Mucosa of stomach (tissue), 1 donor: ENCODE measurements around the gene SH3BP2.
A peak's percentile ranks its signal among the peaks of the same experiment; 100 is the strongest.

Experiments used
- H3K27me3 ChIP-seq: one replicate; pipeline ENCODE4 v1.7.0; 2013; ENCODE audit warnings: mild to moderate bottlenecking, low read length; ENCODE audit not compliant: control insufficient read depth, insufficient read depth
- H3K36me3 ChIP-seq: one replicate; pipeline ENCODE4 v1.7.0; 2013; ENCODE audit warnings: low read length; ENCODE audit not compliant: control insufficient read depth, insufficient read depth
- H3K4me1 ChIP-seq: one replicate; pipeline ENCODE4 v1.7.0; 2013; ENCODE audit warnings: mild to moderate bottlenecking, low read length; ENCODE audit not compliant: control insufficient read depth, insufficient read depth
- H3K4me3 ChIP-seq: one replicate; pipeline ENCODE4 v1.7.0; 2013; ENCODE audit warnings: low read length
- H3K9ac ChIP-seq: one replicate; pipeline ENCODE4 v1.7.0; 2013; ENCODE audit warnings: mild to moderate bottlenecking, low read length, moderate library complexity
- H3K9me3 ChIP-seq: one replicate; pipeline ENCODE4 v1.7.0; 2013; ENCODE audit warnings: mild to moderate bottlenecking, low read length, moderate library complexity; ENCODE audit not compliant: control insufficient read depth
- donor health status: Pancreatic carcinoma.

The SH3BP2 gene

DNA sequence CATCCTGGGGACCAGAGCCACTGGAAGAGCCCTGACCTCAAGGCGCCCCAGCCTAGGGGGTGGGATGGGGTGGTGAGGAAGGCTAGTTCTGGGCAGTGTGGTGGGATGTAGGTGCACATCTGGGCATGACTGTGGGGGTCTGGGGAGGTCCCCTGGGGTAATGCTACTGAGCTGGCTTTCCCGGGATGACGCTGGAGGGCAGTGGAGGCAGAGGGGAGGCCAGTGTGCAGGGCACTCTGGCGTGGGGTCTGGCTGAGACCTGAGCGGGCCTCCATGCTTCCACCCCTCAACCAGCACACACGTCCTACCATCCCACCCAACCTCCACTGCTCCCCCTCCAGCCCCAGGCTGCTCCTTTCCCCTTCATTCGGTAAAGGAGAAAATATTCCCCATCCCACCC, 4.8 kb upstream of the SH3BP2 start:
- H3K27me3 ChIP-seq, result no peaks in the 10 kb centered on the region
- H3K9ac ChIP-seq, result no peak overlapping the region
- H3K4me1 ChIP-seq, result peaks cover 13% of the 10 kb centered on the region

DNA sequence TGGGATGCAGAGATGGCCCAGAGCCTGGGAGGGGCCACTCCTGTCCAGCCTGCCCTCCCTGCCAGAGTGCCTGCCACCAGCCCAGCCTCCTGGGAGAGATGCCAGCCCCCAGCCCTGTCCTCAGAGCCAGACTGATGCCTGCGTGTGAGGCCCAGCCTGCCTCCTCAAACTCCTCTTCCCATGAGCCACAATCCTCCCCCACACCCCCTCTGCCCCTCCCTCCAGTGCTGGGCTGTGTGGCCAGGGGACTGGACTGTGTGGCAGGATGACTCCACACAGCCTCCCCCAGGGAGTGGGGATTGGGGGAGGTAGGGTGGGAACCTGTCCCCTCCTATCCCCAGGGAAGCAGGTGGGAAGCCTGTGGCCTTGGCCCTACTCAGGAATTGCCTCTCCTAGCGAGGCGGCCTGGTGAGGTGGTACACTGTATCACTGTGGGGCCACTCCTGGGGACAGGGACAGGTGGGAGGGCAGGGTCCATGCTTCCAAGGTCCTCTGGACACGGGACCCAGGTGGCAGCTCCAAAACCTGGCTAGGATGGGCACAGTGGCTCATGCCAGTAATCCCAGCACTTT, 4.3 kb upstream of the SH3BP2 start:
- Histone ChIP-seq H3K9ac (no peak overlapping the region), H3K4me3 (no peak overlapping the region), H3K36me3 (no peaks in the 10 kb centered on the region), H3K9me3 (no peaks in the 10 kb centered on the region), H3K4me1 (peaks cover 14% of the 10 kb centered on the region), H3K27me3 (no peaks in the 10 kb centered on the region)

More for the DNA sequence above, 4.8 kb upstream of the SH3BP2 start:
- H3K9me3 ChIP-seq, result no peaks in the 10 kb centered on the region
- H3K36me3 ChIP-seq, result no peaks in the 10 kb centered on the region
- no peak overlapping the region for H3K4me3 ChIP-seq

DNA sequence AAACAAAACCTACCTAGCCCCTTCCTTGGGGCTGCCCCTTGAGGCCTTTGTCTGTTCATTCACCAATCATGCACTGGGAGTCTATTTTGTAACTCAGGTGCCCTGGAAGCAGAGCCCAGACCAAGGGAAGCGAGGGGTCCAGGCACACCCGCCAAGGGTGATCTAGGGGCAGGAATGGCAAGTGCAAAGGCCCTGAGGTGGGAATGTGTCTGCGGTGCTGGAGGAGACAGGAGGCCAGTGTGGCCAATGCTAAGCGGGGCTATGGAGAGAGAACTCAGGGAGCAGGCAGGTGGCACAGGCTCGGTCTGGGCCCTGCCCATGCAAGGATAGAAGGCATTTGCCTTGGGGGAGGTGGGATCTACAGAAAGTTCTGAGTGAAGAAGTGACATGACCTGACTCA, 3.5 kb upstream of the SH3BP2 start:
- Histone ChIP-seq H3K4me3 (no peak overlapping the region), H3K27me3 (no peaks in the 10 kb centered on the region), H3K9me3 (no peaks in the 10 kb centered on the region), H3K36me3 (no peaks in the 10 kb centered on the region), H3K9ac (no peak overlapping the region), H3K4me1 (peaks cover 21% of the 10 kb centered on the region)

DNA sequence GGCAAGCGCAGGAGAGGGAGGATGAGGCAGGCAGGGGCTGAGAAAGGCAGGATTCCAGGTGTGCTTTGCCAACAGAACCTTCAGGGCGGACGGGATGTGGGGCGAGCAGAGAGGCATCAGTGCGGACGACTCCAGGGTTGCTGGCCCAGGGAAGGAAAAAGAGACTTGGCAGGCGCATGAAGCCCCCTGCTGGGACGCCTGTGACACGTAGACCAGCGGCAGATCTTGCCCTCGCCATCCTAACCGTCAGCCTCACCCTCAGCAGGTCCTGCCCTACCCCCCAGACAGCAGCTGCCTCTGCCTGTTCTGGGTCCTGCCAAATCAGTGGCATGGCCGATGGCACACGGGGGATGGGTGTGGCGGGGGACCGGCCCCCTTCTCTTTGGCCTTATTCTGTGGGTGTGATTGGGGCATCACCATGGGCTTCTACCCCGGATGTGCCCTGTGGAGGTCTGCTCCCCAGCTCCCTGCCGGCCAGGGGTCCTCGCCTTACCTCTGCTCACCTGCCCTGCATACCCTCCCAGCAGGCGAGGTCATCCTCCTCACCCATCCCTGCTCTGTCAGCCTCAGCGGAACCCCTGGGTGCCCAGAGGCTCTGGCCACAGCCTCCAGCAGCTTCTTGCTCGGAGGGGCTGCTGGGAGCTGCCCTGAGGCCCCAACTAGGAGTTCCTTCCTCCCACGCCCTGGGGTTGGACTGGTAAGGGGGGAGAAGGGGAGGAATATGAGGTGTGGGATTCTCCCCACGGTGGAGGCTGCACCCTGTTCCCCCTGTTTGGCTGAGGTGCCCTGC, 2.9 kb upstream of the SH3BP2 start:
- Histone ChIP-seq H3K4me3 (no peak overlapping the region), H3K36me3 (no peaks in the 10 kb centered on the region), H3K9me3 (no peaks in the 10 kb centered on the region), H3K4me1 (peaks cover 27% of the 10 kb centered on the region), H3K27me3 (no peaks in the 10 kb centered on the region), H3K9ac (no peak overlapping the region)

DNA sequence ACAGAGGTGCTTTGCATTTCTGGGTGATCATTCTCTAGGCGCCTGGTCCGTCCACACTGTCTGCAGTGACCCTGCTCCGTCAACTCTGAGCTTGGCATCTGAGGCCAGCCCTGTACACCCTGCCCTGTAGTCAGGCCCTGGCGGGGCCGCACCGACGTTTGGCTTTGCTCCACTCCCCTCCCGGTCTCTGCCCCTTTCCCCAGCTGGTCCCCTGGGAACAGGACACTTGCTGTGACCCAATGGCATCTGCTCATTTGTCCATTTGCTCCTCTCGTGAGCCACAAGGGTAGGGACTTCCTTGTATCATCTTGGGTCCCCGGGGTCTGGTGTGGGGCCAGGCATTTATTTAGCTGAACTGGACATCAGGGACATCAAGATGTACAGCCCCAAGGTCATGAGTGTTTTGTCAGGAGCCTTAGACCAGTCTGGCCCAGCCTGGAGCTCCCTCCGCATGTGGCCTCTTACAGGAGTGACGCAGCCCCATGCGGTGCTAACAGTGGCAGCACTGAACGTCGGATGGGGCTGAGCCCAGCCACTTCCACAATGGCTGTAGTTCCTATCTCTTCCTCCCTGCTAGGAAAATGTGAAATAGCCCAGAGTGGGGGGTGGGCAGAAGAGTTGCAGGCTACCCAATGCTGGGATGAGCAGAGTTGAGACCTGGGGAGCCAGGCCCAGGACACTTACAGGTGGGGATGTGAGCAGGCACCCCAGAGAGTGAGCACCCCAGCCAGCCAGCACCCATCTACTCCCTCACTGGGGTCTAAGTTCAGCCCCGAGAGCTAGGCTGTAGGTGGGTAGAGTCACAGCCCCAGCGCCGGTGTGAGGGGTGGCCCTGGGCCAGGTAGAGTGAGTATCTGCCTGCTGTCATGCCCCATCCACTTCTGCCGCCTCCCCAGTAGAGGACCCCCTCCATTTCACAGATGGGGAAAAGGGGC, 2.0 kb upstream of the SH3BP2 start:
- no peak overlapping the region for H3K4me3 ChIP-seq
- H3K27me3 ChIP-seq, result no peaks in the 10 kb centered on the region
- H3K9me3 ChIP-seq, result no peaks in the 10 kb centered on the region
- H3K36me3 ChIP-seq, result no peaks in the 10 kb centered on the region
- H3K4me1 ChIP-seq, result peaks cover 36% of the 10 kb centered on the region
- H3K9ac ChIP-seq, result no peak overlapping the region

DNA sequence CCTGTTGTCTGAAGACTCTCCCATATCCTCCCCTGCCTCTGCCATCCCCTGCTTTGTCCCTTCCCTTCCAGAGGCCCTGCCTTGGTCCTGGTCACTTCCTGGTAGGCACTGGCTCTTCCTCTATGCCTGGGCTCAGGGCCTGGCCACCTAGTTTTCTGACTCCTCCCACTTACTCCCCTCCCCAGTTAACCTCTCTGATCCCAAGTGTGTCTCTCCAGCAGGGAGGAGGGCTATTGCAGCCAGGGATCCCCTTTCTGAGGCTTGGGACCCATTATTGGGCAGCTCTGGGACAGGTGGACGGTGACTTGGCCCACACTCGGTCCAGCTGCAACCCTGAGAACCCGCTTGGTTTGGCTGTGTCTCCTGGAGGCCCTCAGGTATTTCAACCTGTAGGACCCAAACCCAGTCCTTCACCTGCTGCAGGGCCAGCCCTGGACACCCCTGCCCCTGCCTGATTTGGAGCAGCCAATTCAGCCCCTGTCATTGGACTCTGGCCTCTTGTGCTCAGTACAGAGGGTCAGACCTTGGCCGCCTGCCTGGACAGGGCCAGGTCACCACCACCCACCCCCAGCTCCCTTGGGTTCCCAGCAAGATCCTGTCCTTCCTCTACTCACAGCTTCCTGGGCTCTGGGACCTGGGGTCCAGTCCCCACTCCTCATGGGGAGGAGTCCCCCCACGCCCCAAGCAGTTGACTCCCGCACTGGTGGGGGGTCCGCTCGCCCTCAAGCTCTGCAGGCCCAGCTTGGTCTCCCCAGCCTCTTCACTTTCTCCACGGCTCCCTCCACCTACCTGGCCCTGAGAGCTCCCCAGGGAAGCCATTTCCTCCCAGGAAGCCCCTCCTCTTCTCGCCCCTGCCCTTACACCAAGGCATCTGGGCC, 1.1 kb upstream of the SH3BP2 start:
- Histone ChIP-seq H3K9me3 (no peaks in the 10 kb centered on the region), H3K4me3 (no peak overlapping the region), H3K27me3 (no peaks in the 10 kb centered on the region), H3K4me1 (peaks cover 45% of the 10 kb centered on the region), H3K36me3 (no peaks in the 10 kb centered on the region), H3K9ac (no peak overlapping the region)

DNA sequence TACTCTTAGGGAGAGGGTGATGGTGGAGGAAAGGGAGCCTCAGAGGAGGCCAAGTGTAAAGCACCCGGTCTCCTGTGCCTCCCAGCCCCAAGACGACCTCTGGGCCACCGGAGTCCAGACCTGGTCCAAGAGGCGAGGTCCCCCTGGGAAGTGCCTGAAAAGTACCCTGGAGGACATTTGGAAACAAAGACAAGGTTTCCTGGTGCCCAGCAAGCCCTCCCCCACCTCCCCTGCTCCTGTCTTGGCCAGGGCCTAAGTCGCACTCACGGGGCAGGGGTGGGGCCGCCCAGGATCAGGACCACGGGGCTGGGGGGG, 532 bp upstream of the SH3BP2 start:
- Histone ChIP-seq H3K27me3 (no peaks in the 10 kb centered on the region), H3K9me3 (no peaks in the 10 kb centered on the region), H3K4me3 (no peak overlapping the region), H3K9ac (no peak overlapping the region), H3K36me3 (no peaks in the 10 kb centered on the region), H3K4me1 (peaks cover 51% of the 10 kb centered on the region)

DNA sequence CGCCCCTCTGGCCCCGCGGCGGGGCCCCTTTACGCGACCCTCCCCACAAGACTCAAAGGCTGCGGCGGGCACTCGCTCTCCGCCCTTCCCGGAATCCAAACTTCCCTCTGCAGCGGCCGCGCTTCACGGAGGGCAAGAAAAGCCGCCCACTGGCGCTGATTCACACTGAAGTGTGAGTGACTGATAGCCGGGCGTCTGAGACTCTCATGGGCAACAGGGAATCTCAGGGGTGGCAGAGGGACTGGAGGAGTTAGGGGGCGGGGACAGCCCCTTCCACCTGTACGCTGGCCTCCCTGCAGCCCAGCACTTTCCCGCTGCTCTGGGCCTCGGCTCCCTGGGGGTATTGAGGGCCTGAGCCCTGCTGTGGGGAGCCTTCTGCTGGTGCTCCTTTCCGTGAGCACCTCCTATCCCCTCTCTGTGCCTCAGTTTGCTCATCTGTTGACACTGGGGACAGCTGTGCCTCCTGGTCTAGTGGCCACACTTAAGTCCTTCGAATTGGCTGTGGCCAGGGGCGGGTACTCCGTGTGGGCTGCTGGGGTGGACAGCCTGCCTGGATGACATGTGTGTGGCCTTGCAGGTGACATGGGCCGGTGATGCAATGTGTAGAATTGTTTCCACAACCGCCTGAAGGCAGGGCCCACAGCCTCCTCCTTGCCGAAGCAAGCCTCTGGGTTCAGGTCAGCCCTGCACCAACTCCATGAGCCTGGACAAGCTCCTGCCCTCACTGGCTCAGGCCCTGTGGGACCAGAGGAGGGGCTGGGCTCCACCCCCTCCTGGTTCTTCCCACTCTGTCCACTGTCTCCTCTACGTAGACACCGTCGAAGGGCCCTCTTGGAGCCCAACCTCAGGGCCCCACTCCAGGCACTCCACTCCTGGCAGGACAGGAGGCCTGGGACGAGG, 951 bp downstream of the SH3BP2 start:
- Histone ChIP-seq H3K4me3 (peak overlapping the region; percentile 63), H3K27me3 (no peaks in the 10 kb centered on the region), H3K9me3 (no peaks in the 10 kb centered on the region), H3K9ac (peak overlapping the region; percentile 79), H3K36me3 (no peaks in the 10 kb centered on the region), H3K4me1 (peaks cover 66% of the 10 kb centered on the region)

DNA sequence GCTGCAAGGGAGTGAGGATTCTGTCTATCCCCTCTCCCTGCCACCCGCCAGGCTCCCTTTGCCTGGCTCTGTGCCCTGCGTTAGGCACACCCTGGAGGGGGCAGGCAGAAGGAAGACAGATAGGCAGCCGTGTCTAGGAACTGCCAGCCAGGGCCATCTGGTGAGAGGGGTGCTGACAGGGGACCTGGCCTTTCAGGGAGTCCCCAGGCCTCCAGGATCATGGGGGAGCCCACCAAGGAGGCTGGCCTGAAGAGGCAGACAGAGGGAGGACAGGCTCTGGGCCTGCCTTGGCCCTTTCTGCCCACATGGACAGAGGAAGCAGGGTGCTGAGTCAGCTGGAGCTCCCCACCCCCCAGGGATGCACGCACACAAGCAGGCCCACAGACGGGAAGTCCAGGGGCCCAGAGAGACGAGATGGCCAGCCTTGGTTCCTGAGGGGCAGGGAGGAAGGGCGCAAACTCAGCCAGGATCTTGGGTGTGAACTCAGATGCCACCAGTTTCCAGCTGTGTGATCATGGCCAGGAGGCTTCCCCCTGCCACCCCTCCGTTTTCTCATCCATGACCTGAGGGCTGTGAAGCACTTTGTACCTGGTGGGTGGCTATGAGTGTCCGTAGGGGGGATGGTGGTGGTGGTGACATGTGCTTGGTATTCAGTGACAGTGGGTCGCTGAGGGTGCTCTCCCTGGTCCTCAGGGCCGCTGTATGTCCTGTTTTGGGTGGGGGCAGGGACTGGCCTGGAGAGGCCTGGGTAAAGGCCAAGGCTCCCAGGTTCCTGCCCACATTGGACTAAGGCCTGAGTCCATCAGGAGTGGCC, 1.8 kb downstream of the SH3BP2 start:
- H3K9me3 ChIP-seq, result no peaks in the 10 kb centered on the region
- peak overlapping the region; percentile 63 for H3K4me3 ChIP-seq
- H3K9ac ChIP-seq, result peak overlapping the region; percentile 79
- no peaks in the 10 kb centered on the region for H3K27me3 ChIP-seq
- no peaks in the 10 kb centered on the region for H3K36me3 ChIP-seq
- H3K4me1 ChIP-seq, result peaks cover 74% of the 10 kb centered on the region

DNA sequence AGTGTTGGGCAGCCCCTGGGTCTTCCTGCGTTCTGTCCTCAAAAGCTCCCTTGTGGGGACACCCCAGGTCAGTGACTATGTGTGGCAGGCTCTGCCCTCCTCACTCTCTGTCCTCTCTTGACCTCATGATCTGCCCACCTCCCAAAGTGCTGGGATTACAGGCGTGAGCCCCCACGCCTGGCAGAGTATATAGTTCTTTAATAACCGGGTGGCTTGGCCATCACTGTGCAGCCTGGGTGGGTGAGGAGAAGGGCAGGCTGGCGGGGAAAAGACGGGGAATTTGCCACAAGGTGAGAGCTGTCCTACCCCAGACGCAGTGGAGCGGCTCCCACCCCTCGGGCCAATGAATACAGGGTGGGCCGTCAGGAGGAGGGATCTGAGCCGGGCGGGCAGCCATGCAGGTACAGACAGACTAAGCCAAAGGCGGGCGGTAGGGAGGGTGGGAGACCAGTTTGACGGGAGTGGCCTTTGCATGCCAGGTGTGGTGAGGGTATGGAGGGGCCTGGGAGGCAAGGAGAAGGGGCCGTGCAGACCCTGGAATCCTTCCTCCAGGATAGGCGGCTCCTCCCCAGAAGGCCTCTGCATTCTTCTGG, 2.5 kb downstream of the SH3BP2 start:
- Histone ChIP-seq H3K9me3 (no peaks in the 10 kb centered on the region), H3K9ac (no peak overlapping the region), H3K4me1 (peaks cover 81% of the 10 kb centered on the region), H3K4me3 (no peak overlapping the region), H3K36me3 (no peaks in the 10 kb centered on the region), H3K27me3 (no peaks in the 10 kb centered on the region)
